Stimulated activated CD4-positive, alpha-beta T cell treated with anti-CD3 and anti-CD28 coated beads, Interleukin-1b, Interleukin-23, amount 100 ng/mL, for 4 hours (primary cell): ENCODE data around the gene NUB1.

Experiments
- DNase-seq, 2 donors: peaks; one replicate each; pipeline ENCODE4 v3.0.0-alpha.2; 2020; ENCODE audit warnings: low read depth in 2 of 2

NUB1 gene

GRCh38 chr7:151423936-151424335 is 82.3 kb downstream of the NUB1 start:
- no peak for DNase-seq

DNA sequence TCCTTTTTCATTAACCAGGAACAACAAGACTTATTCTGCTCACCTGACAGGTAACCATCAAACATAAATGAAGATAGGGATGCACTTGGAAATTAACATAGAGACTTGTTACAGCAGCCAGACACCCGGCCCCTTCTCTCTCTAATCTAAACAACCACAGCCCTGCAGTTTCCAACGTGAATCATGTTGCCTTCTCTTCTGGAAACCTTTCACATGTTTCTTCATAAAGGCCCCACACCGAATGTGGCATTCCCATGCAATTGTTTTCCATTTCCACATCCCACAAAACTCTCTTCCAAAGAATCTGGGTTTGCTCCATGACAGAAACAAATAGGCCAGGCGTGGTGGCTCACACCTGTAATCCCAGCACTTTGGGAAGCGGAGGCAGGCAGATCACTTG is 83.2 kb downstream of the NUB1 start:
- DNase-seq: no peak

- no peak for DNase-seq
These were observed 84.2 kb downstream of the NUB1 start for GRCh38 chr7:151425670-151426440.

DNA sequence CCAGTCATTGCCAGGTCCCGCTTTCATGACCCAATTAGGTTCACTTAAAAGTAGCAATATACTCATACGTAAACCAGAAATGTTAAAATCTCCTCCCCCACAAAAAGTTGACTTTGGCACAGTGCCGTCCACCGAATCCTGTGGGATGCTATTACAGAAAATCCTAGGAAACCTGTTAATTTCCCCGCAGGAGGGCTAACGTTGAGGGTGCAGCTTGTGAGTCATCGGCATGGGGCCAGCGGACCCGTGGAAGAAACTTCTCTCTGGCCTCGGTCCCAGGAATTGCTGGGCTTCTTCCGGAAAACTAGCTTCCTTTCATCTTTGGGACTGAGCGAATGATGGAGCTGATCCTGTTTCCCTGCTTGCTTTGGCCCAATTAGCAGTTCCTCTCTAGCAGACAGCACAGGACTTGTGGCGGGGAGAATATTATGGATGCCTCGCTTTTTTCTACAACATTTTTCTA is 84.9 kb downstream of the NUB1 start:
- DNase-seq: no peak

DNA sequence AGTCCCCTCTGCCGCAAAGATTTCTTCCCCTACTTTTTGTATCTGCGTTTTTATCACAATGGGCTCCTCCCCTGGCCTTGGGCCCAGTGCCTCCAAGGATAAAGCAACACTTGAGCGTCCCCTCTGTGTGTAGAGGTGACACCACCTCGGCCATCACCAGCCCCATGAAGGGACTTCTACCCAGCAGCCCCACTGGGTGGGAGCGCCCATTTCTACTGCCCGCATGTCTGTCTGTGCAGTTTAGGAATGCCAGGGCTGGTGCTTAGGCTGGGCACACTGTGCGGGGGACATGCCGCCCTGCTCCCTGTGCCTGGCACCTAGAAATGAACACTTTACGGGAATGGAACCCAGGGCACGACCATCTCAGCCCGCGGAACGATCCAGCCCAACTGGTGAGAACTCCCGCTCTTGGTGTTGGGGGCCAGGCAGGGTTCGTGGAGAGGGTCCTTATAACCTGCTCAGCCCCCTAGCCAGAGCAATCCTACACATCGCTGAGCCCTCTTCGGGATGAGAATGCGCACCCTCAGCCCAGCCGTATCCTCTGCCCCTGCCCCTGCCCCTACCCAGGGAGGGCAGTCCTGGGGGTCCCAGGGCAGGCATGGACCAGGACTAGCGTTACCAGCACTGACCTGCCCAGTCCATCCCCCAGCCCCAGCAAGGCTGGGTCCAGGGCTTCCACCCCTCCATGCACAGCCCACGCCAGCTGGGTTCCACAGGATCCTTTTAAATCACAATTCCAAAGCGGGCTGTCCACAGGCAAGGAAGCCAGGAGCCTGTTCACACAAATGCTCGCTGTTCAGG is 85.5 kb downstream of the NUB1 start:
- DNase-seq: no peak

DNA sequence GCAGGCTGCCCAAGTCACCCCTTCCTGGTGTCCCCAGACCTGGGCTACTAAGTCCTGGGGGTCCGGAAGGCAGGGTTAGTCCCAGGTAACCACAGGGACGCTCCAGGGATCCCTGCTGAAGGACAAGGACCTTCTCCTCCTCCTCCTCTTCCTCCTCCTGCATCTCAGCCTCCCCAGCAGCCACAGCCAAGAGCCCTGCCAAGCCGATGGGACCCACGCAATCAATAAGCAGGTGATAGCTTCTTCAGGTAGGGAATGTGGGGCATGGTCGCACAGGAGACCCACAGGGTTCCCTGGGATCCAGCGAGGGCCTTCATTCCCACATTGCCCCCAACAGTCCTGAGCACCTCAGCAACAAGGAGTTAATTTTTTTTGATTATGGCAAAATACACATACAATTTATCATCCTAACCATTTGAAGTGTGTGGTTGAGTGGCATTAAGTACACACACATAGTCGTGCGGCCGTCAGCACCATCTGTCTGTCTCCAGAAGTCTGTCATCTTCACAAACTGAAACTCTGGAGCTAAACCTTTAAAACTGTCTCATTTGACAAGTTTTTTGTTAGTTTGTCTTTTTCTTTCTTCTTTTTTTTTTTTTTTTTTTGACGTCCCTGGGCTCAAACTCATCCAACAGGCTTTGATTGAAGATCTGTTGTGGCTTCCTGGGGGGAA is 86.2 kb downstream of the NUB1 start:
- no peak for DNase-seq
